Colon (tissue), 2 donors: Measurements from ENCODE around the gene GDF15.
"Not testable (repeated sequence)": the region's sequence is repeated elsewhere in the genome, so short reads cannot be mapped to it uniquely, and the experiment has no call there.

ENCODE experiments used
- FAIRE-seq: peaks from 2 replicates; lab custom pipeline; 2012; peaks lifted over from hg19 to GRCh38; lab: Jason Lieb, UNC
- donor health status: control.
- donor health status: control.

The GDF15 gene

GRCh38 chr19:18364277-18364825 lies 21.6 kb upstream of the GDF15 start:
- FAIRE-seq, result not testable (repeated sequence)

GRCh38 chr19:18364826-18365528 lies 21.0 kb upstream of the GDF15 start:
- no peak for FAIRE-seq

GRCh38 chr19:18366021-18366435 lies 19.9 kb upstream of the GDF15 start:
- FAIRE-seq, result no peak

DNA sequence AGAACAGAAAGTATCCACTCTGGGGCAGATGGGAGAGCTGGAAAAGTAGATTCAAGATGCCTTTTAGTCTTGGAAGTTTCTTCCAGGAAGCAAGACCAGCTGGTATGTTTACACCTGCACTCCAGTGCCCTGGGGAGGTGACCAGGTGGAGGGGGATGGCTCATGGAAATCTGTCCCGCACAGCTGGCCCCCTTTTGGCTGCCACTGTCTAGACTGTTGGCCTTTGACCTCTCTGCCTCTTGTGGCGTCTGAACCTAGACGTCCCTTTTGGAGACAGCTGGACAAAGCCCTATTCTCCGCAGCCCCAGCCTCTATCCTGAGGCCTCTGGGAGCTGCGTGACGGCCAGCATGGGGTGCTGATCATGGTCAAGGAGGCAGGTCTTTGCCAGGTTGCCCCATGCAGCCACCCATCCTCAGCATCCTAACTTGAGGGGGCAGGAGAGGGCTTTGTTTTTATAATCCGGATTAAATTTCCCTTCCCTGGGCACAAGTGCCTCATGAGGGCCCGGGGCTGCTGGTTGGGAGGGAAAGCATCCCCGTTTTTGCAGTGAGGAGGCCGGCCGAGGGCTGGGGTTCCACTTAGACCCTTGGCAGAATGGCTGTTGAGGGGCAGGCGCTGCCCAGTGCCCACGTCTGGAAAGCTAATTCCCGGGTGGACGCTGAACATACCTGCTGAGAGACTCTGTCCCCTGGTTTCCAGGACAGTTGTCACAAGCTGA lies 17.3 kb upstream of the GDF15 start:
- FAIRE-seq, result no peak

DNA sequence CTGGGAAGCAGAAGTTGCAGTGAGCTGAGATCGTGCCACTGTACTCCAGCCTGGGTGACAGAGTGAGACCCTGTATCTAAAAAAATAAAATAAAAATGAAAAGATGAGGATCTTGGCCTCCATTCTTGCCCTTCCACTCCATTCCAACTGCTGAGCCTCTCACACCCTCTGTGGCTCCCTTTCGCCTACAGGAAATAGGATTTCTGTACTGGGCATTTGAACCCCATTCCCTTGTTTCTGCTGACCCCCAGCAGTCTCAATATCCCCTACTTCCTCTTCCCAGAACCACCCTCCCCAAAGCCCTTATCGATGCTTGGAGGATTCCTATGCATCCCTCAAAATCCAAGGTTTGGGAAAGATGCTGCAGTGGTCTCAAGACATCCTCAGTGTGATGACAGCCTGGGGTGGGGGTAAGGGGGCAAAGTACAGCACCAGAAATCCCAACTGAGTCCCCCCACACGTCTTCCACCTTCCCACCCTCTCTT lies 12.5 kb upstream of the GDF15 start:
- no peak for FAIRE-seq

GRCh38 chr19:18373892-18374629 lies 11.9 kb upstream of the GDF15 start:
- FAIRE-seq, result no peak

DNA sequence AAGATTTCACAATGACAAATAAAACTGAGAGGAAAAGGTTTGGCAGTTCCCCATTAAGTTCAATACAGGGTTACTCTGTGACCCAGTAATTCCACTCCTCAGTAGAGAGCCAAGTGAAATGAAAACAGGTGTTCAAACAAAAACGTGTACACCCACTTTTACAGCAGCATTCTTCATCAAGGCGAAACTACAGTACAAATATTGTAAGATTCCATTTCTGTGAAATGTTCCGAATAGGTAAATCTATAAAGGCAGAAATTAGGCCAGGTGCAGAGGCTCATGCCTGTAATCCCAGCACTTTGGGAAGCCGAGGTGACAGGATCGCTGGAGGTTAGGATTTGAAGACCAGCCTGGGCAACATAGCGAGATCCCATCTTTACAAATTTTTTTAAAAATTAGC lies 8.9 kb upstream of the GDF15 start:
- FAIRE-seq, result no peak

- no peak for FAIRE-seq
Measured at GRCh38 chr19:18379803-18380747, 5.9 kb upstream of the GDF15 start.

DNA sequence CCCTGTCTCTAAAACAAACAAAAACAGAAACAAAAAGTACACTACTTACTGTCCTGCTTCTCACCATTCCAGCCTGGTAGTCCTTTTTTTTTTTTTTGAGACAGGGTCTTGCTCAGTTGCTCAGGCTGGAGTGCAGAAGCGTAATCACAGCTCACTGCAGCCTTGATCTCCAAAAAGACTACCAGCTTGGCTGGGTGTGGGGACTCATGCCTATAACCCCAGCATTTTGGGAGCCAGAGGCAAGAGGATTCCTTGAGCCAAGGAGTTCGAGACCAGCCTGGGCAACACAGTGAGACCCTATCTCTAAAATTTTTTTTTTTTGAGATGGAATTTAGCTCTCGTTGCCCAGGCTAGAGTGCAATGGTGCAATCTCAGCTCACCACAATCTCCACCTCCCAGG lies 5.1 kb upstream of the GDF15 start:
- no peak for FAIRE-seq

- FAIRE-seq, result not testable (repeated sequence)
Measured at GRCh38 chr19:18383622-18384021, 2.3 kb upstream of the GDF15 start.

- no peak for FAIRE-seq
Measured at GRCh38 chr19:18384775-18385174, 1.2 kb upstream of the GDF15 start.

GRCh38 chr19:18385359-18385674 lies 641 bp upstream of the GDF15 start:
- no peak for FAIRE-seq

- FAIRE-seq, result no peak
Measured at GRCh38 chr19:18386543-18387271, 749 bp downstream of the GDF15 start.

DNA sequence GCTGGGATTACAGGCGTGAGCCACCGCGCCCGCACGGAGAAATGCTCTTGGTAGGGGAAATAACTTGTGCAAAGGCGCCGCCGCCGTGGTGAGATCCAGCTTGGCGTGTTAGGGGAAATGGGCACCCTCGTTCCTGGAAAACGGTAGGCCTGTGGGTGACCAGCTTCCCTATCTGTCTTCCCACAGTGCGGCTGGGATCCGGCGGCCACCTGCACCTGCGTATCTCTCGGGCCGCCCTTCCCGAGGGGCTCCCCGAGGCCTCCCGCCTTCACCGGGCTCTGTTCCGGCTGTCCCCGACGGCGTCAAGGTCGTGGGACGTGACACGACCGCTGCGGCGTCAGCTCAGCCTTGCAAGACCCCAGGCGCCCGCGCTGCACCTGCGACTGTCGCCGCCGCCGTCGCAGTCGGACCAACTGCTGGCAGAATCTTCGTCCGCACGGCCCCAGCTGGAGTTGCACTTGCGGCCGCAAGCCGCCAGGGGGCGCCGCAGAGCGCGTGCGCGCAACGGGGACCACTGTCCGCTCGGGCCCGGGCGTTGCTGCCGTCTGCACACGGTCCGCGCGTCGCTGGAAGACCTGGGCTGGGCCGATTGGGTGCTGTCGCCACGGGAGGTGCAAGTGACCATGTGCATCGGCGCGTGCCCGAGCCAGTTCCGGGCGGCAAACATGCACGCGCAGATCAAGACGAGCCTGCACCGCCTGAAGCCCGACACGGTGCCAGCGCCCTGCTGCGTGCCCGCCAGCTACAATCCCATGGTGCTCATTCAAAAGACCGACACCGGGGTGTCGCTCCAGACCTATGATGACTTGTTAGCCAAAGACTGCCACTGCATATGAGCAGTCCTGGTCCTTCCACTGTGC lies 2.4 kb downstream of the GDF15 start:
- FAIRE-seq, result no peak

- no peak for FAIRE-seq
Measured at GRCh38 chr19:18388960-18389725, 3.2 kb downstream of the GDF15 start.

- no peak for FAIRE-seq
Measured at GRCh38 chr19:18389726-18390064, 3.7 kb downstream of the GDF15 start.

GRCh38 chr19:18390065-18390907 lies 4.3 kb downstream of the GDF15 start:
- no peak for FAIRE-seq

- FAIRE-seq, result no peak
Measured at GRCh38 chr19:18391509-18392075, 5.6 kb downstream of the GDF15 start.
